Panc1 (cell line): ENCODE results near the gene NOX5. TPM values are rescaled to one million over a fixed set of nuclear protein-coding genes. Genes with fewer than 3 reads are reported as not detected.

Source experiments
- ATAC-seq: fragments of 200-7000 bp; cut with Tn5 transposase; 2 replicates; pipeline ENCODE4 v1.9.1; 2020; ENCODE audit warnings: mild to moderate bottlenecking, moderate library complexity
- BruUV-seq: library from RNA; stranded (reverse); fragments of 400-500 nt; replicated peaks from 2 replicates; lab custom pipeline; 2021; lab: Mats Ljungman, UMichigan
- CTCF ChIA-PET: fragments of 300-600 bp; sonication (Branson Sonifier 250); formaldehyde crosslinking; loops from one replicate; lab custom pipeline; 2022; ENCODE audit warnings: antibody characterized with exemption; lab: Charles Lee
- POLR2A ChIA-PET: fragments of 300-600 bp; sonication (Branson Sonifier 250); formaldehyde crosslinking; loops from one replicate; lab custom pipeline; 2022; ENCODE audit warnings: antibody characterized with exemption; lab: Charles Lee
- DNase-seq: peaks from one replicate; pipeline ENCODE4 v3.0.0-alpha.2; 2010; ENCODE audit warnings: low read depth, low spot score
- H3K27ac ChIP-seq: 2 replicates; pipeline ENCODE4 v1.5.1; 2011; ENCODE audit warnings: mild to moderate bottlenecking, low read length, inconsistent platforms
- H3K27me3 ChIP-seq: fragments of 200-500 bp; sonication (Bioruptor generic); 2 replicates; pipeline ENCODE4 v1.6.0; 2014; ENCODE audit warnings: low read length, inconsistent platforms; ENCODE audit not compliant: control insufficient read depth, insufficient read depth
- H3K36me3 ChIP-seq: fragments of 200-500 bp; sonication (Bioruptor generic); 2 replicates; pipeline ENCODE4 v1.5.1; 2014; ENCODE audit warnings: inconsistent platforms, mild to moderate bottlenecking, low read length, moderate library complexity; ENCODE audit not compliant: control insufficient read depth, insufficient read depth
- H3K4me1 ChIP-seq: 2 replicates; pipeline ENCODE4 v1.5.1; 2011; ENCODE audit warnings: inconsistent platforms, mild to moderate bottlenecking, low read length, moderate library complexity; ENCODE audit not compliant: control insufficient read depth, insufficient read depth
- H3K4me3 ChIP-seq, 2 experiments: 2 replicates each; pipeline ENCODE4 v1.5.1; 2011 to 2012; ENCODE audit warnings: low read depth in 2 of 2, low read length in 2 of 2, mild to moderate bottlenecking in 2 of 2, inconsistent platforms in 1 of 2, moderate library complexity in 1 of 2
- H3K9me3 ChIP-seq: fragments of 200-500 bp; sonication (Bioruptor generic); 2 replicates; pipeline ENCODE4 v1.5.1; 2014; ENCODE audit warnings: low read depth, mild to moderate bottlenecking, inconsistent platforms, low read length, moderate library complexity; ENCODE audit not compliant: control insufficient read depth, insufficient read depth
- CTCF ChIP-seq: fragments of 450-650 bp; IDR thresholded peaks from 2 replicates; pipeline ENCODE4 v1.5.1; 2017; ENCODE audit warnings: mild to moderate bottlenecking
- POLR2AphosphoS5 ChIP-seq: IDR thresholded peaks from 2 replicates; pipeline ENCODE4 v1.6.1; 2012; ENCODE audit warnings: mild to moderate bottlenecking, low read depth, low read length, moderate library complexity
- SIN3A ChIP-seq: IDR thresholded peaks from 2 replicates; pipeline ENCODE4 v1.6.1; 2012; ENCODE audit warnings: low read depth, mild to moderate bottlenecking, low read length, moderate library complexity, borderline replicate concordance; ENCODE audit not compliant: insufficient read depth
- TCF7L2 ChIP-seq: IDR thresholded peaks from 2 replicates; pipeline ENCODE4 v1.6.1; 2011; ENCODE audit warnings: mild to moderate bottlenecking, low read depth, low read length, inconsistent platforms
- in situ Hi-C: cut with HindIII; loops from 2 replicates; pipeline ENCODE4 v1.10.0; 2016; ENCODE audit warnings: low sequenced_read_pairs, low pct_unique_long_range_greater_than_20kb
- intact Hi-C: fragments of 100-400 bp; cut with micrococcal nuclease; formaldehyde crosslinking; loops from one replicate; pipeline ENCODE4 v1.10.0; 2022; ENCODE audit not compliant: unreplicated experiment
- total RNA-seq: library from RNA; stranded (reverse); gene quantifications from one replicate; pipeline ENCODE4 v1.2.1, GENCODE V29; 2021; ENCODE audit not compliant: unreplicated experiment
- TF ChIP-seq, protein P1 (sequence below), 2 experiments: IDR thresholded peaks; 2 replicates each; pipeline ENCODE4 v1.6.1; 2011 to 2012; ENCODE audit warnings: low read depth in 2 of 2, control low read depth in 1 of 2, low read length in 1 of 2, mild to moderate bottlenecking in 1 of 2, moderate library complexity in 1 of 2; ENCODE audit not compliant: insufficient read depth in 1 of 2

Gene NOX5
- total RNA-seq, 1 experiment from 2014 or later = 0.26 TPM

DNA sequence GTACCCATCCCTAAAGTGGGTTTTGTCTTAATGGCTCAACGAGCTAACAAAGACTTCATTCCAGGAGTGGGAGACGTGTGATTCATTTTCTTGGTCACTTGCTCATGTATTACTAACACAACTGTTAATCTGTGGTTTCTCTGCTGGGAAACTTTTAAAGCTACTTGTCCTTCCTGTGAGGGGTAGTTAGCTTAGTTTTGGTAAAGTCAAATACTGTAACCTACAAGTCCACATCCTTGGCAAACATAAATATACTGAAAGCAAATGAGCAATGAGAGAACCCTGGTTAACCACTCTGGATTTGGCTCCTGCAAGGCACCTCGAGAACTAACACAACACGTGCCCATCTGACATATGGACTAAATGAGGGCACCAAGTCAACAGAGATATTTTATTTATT, 19.9 kb downstream of the NOX5 start:
- H3K27ac ChIP-seq = no peak overlapping the region
- peak; percentile 47 for ATAC-seq
- intact Hi-C loops = no loop called here
- no TSS peak for BruUV-seq
- CTCF ChIA-PET = interaction anchor here (0.6 to 1.2 kb wide), 3 partner anchors 9 to 598 kb away, joined by 4 to 8 read pairs (median 5); no protein-coding TSS in a partner anchor
- H3K36me3 ChIP-seq = no peaks in the 10 kb centered on the region
- in situ Hi-C loops = no loop called here
- H3K4me3 ChIP-seq = no peak overlapping the region
- TF ChIP-seq SIN3A (no peak), TCF7L2 (no peak), CTCF (no peak), POLR2AphosphoS5 (no peak)
- TF ChIP-seq, protein P1, sequence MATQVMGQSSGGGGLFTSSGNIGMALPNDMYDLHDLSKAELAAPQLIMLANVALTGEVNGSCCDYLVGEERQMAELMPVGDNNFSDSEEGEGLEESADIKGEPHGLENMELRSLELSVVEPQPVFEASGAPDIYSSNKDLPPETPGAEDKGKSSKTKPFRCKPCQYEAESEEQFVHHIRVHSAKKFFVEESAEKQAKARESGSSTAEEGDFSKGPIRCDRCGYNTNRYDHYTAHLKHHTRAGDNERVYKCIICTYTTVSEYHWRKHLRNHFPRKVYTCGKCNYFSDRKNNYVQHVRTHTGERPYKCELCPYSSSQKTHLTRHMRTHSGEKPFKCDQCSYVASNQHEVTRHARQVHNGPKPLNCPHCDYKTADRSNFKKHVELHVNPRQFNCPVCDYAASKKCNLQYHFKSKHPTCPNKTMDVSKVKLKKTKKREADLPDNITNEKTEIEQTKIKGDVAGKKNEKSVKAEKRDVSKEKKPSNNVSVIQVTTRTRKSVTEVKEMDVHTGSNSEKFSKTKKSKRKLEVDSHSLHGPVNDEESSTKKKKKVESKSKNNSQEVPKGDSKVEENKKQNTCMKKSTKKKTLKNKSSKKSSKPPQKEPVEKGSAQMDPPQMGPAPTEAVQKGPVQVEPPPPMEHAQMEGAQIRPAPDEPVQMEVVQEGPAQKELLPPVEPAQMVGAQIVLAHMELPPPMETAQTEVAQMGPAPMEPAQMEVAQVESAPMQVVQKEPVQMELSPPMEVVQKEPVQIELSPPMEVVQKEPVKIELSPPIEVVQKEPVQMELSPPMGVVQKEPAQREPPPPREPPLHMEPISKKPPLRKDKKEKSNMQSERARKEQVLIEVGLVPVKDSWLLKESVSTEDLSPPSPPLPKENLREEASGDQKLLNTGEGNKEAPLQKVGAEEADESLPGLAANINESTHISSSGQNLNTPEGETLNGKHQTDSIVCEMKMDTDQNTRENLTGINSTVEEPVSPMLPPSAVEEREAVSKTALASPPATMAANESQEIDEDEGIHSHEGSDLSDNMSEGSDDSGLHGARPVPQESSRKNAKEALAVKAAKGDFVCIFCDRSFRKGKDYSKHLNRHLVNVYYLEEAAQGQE (IDR thresholded peaks at IDR 0.05; ENCODE audit: insufficient read depth in 1 of 2, low read depth in 2 of 2, low read length in 1 of 2) = no peak
- no peaks in the 10 kb centered on the region for H3K9me3 ChIP-seq
- peak; percentile 70 for DNase-seq
- H3K27me3 ChIP-seq = no peaks in the 10 kb centered on the region
- POLR2A ChIA-PET = no interaction called here
- H3K4me1 ChIP-seq = no peaks in the 10 kb centered on the region; the same call in 1 of the 2 replicates

DNA sequence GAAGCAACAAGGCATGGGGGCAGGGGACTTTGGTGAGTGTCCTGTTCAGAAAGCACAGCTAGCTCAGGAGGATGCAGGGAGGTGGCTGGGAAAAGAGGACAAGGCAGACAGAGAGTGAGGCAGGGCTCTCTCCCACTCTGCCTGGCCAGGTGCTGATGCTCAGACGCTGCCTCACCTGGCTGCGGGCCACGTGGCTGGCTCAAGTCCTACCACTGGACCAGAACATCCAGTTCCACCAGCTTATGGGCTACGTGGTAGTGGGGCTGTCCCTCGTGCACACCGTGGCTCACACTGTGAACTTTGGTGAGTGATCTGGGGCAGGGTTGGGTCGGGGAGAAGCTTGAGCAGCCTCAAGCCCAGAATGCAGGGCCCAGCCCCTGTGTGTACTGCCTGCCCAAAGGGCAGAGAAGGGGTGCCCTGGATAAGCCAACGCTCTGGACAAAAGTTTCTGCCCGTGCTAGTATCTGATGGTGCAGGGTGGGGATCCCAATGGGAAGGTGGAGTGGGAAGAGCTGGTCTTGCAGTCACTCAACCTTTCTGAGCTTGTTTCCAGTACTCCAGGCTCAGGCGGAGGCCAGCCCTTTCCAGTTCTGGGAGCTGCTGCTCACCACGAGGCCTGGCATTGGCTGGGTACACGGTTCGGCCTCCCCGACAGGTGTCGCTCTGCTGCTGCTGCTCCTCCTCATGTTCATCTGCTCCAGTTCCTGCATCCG, 20.9 kb downstream of the NOX5 start:
- DNase-seq = no peak
- intact Hi-C loops (no loop called here), in situ Hi-C loops (no loop called here)
- ATAC-seq = no peak
- peak; percentile 54; the same call in 1 of the 2 replicates for TF ChIP-seq CTCF
- no peak for TF ChIP-seq TCF7L2
- Histone ChIP-seq H3K27ac (no peak overlapping the region), H3K9me3 (no peaks in the 10 kb centered on the region), H3K27me3 (no peaks in the 10 kb centered on the region), H3K4me3 (no peak overlapping the region), H3K4me1 (no peaks in the 10 kb centered on the region; the same call in 1 of the 2 replicates), H3K36me3 (no peaks in the 10 kb centered on the region)
- CTCF ChIA-PET = interaction anchor here (0.6 to 1.2 kb wide), 2 partner anchors 359 to 724 kb away, joined by 3 to 4 read pairs; no protein-coding TSS in a partner anchor
- BruUV-seq = no TSS peak
- POLR2A ChIA-PET = no interaction called here
